Measurements from ENCODE around the gene SPATA31A1. TPM values are rescaled to one million over a fixed set of nuclear protein-coding genes. Genes with fewer than 3 reads are reported as not detected.
"Not testable (repeated sequence)": the region's sequence is repeated elsewhere in the genome, so short reads cannot be mapped to it uniquely, and the experiment has no call there.

SPATA31A1 gene
- not detected for polyA plus RNA-seq (ENCODE audit: low read depth in 6 of 6)

DNA sequence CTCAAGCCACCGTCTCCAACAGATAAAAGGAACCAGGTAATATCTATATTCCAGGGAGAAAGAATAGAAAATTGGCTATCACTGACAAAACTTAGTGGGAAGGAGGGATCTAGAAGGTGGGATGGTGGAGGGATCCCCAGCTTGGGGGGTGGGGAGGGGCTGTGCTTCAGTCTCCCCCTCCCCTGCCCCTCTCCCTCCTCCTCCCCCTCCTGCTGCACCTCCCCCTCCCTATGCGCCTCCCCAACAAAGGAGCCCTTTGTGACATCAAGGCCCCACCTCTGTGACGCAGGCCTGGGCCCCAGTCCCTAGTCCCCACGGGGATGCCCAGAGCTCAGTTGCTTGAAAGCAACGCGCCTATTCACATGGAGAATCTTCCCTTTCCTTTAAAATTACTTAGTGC, at the start of gene SPATA31A1:
Gene SPATA31A1 (plus strand): TSS at position 301 of the 400 bp plus-strand sequence. CDS start 62 bp downstream, at position 363.
- H3K4me3 Mint-ChIP-seq; H3K27me3 Mint-ChIP-seq; H3K27ac Mint-ChIP-seq; H3K36me3 Mint-ChIP-seq; ATAC-seq (ENCODE audit: low read depth in 2 of 2); H3K9me3 Mint-ChIP-seq; DNase-seq; H3K4me1 Mint-ChIP-seq: not testable (repeated sequence)

DNA sequence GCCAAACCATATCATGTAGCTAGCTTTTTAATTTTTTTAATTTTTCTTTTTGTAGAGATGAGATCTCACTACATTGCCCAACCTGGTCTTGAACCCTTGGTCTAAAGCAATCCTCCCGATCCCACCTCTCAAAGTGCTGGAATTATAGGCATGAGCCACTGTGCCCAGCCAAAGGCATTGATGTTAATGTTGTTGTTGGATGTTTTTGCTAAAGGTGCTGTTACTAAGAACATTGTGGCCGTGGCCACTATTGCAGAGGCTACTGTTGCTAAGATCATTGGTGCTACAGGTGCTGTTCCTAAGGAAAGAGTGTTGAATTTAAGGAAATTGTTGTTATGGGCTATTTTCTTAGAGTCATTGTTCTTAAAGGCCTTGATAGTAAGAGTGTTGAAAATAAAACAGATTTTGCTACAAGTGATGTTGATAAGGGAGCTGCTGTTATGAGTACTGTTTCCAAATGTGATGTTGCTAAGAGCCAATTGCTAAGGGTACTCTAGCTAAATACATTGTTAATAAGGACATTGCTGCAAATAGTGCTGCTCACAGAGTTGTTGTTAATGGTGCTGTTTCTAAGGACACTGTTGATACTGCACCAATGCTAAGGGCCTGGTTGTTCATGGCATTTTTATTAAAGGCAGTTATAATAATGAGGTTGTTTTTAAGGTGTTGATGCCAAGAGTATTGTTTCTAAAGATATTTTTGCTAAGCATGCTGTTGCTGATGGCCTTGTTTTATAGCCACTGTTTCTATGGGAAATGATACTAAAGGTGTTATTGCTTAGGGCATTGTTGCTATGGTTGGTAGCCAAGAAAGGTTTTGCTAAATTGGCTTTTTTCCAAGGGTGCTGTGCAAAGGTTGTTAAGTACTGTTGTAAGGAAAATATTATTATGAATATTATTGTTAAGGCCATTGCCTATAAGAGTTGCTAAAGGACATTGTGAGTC, 52.1 kb downstream of the SPATA31A1 start:
- H3K4me1 Mint-ChIP-seq, DNase-seq, H3K36me3 Mint-ChIP-seq, H3K9me3 Mint-ChIP-seq, H3K27me3 Mint-ChIP-seq, H3K4me3 Mint-ChIP-seq, H3K27ac Mint-ChIP-seq: not testable (repeated sequence)
- peak in 1 of 2 donors; percentile 21 for ATAC-seq (ENCODE audit: low read depth in 2 of 2)

DNA sequence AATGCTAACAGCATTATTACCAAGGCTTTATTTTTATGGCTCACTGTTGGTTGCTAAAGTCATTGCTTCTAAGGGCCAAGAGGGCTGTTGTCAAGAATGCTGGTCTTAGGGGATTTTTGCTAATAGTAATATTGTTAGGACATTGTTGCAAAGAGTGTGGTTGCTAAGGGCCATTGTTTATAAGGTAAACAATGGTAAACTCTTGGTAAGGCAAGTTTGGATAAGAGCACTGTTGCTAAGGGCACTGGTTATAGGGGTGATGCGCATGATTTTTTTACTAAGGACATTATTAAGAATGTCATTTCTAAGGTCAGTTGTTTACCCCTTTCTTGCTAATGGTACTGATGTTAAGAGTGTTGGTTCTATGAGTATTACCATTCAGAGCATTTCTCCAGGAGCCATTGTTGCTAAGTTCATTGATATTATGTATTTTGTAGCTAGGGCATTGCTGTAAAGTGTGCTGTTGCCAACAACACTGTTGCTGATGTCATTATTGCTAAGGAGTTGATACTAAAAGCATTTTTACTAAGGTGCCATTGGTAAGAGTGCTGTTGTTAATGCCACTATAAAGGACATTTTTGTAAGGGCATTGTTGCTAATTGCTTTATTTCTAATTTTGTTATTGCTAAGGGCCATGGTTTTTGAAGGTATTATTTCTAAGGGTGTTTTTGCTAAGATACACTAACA, 55.9 kb downstream of the SPATA31A1 start:
- not testable (repeated sequence) for ATAC-seq (ENCODE audit: low read depth in 2 of 2); H3K36me3 Mint-ChIP-seq; H3K4me1 Mint-ChIP-seq; DNase-seq; H3K27me3 Mint-ChIP-seq; H3K4me3 Mint-ChIP-seq; H3K27ac Mint-ChIP-seq; H3K9me3 Mint-ChIP-seq

Other genes starting within 250 kb of the SPATA31A1 start
- gene CNTNAP3, start 67.5 kb upstream of the SPATA31A1 start, polyA plus RNA-seq (ENCODE audit: low read depth in 6 of 6), result under 1 TPM in 1 of 6 donors, not detected in 5; 0.11 TPM

Data from naive B cell (primary cell).